22Rv1 (cell line): ENCODE results near the gene WASHC2A.
"Not testable (repeated sequence)": the region's sequence is repeated elsewhere in the genome, so short reads cannot be mapped to it uniquely, and the experiment has no call there.

ENCODE experiments used
- CTCF ChIP-seq: fragments of 450-650 bp; IDR thresholded peaks from 2 replicates; pipeline ENCODE4 v1.5.1; 2017; ENCODE audit warnings: mild to moderate bottlenecking
- ZFX ChIP-seq: fragments of 450-650 bp; IDR thresholded peaks from 2 replicates; pipeline ENCODE4 v1.6.1; 2017; ENCODE audit warnings: antibody characterized with exemption, borderline replicate concordance

- not testable (repeated sequence) for TF ChIP-seq CTCF, ZFX
Observed at GRCh38 chr10:50075544-50075943, 7.8 kb downstream of the WASHC2A start.
